ENCODE measurements around the gene RPS15A. TPM values are rescaled to one million over a fixed set of nuclear protein-coding genes. Genes with fewer than 3 reads are reported as not detected.

Gene RPS15A
- 1,454 and 3,996 TPM in 2 replicates for total RNA-seq

GRCh38 chr16:18789850-18790706, at the start of gene RPS15A:
Gene RPS15A (minus strand): TSS chr16:18790334. CDS start chr16:18789113, 1,221 bp downstream.
- DNase-seq: peak; percentile 98

DNA sequence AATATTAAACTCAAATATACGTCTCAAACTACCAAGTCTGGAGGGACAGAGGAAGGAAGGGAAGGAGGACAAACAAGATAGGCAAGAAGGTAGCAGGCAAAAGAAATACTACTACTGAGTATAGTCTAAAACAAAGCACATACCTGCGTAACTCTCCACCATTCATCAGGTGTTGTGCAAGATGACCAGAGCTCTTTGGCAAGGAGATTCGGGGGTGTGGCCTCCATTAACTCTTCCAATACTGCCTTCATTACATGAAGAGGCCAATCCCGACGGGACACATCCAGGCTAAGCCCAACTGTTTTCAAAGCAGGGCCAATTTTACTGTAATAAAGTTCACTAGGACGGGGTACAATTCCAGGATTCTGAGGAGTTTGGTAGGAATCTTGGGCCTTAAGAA, 49.4 kb upstream of the RPS15A start:
- no peak for DNase-seq

GRCh38 chr16:18836702-18837101, 46.6 kb upstream of the RPS15A start:
- DNase-seq: no peak

- no peak for DNase-seq
These were observed 44.7 kb upstream of the RPS15A start for GRCh38 chr16:18834864-18835263.

DNA sequence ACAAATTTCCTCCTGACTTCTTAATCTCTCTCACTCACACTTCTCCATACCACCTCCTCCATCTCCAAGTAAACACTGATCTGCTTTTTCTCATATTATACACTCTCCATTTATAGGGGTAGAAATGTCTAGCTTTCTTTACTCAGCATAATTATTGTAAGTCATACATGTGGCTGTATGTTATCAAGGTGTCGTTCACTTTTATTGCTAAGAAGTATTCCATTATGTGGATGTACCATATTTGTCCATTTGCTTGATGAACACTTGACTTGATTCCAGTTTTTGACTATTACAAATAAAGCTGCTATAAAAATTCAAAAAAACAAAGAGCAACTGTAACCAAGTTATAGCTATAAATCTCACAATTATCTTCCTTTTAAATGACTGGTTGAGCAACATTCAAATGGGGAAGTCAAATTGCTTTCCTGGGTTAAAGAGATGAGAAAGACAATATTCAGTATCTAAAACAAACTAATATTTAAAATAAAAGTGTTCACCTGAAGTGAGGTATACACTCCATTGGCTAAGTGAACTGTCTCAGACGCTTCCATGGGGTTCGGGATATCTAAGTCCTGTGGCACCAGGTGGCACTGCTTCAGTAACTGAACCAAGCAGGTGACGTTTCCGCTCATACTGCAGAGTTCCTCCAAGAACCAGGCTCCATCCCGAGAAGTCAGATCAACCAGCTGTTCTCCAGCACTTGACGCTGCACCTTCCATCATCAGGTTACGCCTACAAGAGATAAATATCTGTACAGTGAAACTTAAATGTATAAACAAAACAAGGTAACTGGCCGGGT, 43.8 kb upstream of the RPS15A start:
- no peak for DNase-seq

- no peak for DNase-seq
These were observed 42.5 kb upstream of the RPS15A start for GRCh38 chr16:18832613-18833012.

- no peak for DNase-seq
These were observed 41.9 kb upstream of the RPS15A start for GRCh38 chr16:18832006-18832405.

- DNase-seq: no peak
These were observed 39.1 kb upstream of the RPS15A start for GRCh38 chr16:18829251-18829650.

GRCh38 chr16:18827890-18828289, 37.8 kb upstream of the RPS15A start:
- no peak for DNase-seq

- DNase-seq: no peak
These were observed 26.2 kb upstream of the RPS15A start for GRCh38 chr16:18816286-18816685.

- no peak for DNase-seq
These were observed 21.8 kb upstream of the RPS15A start for GRCh38 chr16:18811925-18812324.

DNA sequence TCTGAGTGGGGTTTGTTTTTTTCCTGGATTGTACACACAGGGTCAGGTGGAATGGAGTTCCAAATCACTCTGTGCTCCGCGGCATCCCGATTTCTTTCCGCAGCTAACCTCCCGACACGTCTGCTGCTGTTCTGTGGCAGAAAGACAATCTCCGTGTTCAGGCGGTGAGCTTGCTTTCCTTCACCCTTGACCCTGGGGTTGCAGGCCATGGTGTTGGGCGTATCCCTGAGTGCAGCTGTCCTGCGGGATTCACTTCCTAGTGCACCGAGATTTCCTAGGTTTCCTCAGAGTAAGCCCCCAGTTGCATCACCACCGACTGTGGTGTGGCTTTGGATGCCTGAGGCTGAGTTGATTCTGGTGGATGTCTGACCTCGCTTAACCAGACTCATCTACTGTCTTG, 19.0 kb upstream of the RPS15A start:
- no peak for DNase-seq

GRCh38 chr16:18805257-18805773, 15.2 kb upstream of the RPS15A start:
- no peak for DNase-seq

- DNase-seq: peak; percentile 26
These were observed 14.4 kb upstream of the RPS15A start for GRCh38 chr16:18804540-18804939.

DNA sequence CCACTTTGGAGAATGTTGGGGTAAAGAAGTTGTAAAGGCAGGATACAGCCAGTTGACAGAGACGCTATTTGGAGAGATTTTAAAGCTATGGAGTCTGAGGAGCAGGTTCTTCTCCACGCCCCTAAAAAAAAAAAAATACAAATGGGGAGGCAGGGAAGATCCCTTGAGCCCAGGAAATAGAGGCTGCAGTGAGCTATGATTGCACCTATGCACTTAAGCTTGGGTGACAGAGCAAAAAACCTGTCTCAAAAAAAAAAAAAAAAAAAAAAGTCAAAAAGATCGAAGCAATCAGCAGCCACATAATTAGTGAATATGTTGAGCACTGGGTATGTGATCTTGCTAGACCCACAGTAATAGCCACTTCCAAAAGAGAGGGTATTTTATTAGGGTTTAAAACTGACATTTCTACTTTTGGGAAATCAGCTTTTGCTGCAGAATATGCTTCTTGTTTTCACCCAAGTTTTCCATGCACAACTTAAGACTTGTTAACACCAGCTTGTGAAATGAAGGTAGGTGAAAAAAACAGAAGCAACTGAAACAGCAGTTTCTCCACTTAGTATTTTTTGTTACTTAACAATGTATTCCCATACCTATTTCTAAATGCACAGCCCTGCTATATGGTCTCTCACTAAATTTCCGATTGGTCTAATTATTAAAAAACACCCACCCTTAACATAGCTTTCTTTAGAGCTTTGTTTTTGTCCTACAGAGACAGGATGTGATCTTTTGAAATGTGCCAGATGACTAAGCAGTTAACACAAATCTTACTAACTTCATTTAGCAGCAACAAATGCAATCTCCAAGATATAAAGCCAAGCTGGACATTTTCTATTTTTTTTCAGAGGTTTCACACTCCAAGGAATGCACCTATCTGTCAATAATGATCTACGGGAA, 13.7 kb upstream of the RPS15A start:
- DNase-seq: peak; percentile 82

- DNase-seq: no peak
These were observed 12.7 kb upstream of the RPS15A start for GRCh38 chr16:18802767-18803343.

GRCh38 chr16:18801145-18801972, 11.2 kb upstream of the RPS15A start, which contains the start of gene ARL6IP1:
Gene ARL6IP1 (minus strand): TSS chr16:18801549. CDS start chr16:18801466, 83 bp downstream.
- peak; percentile 100 for DNase-seq

GRCh38 chr16:18800775-18801144, 10.6 kb upstream of the RPS15A start:
- DNase-seq: peak; percentile 49

DNA sequence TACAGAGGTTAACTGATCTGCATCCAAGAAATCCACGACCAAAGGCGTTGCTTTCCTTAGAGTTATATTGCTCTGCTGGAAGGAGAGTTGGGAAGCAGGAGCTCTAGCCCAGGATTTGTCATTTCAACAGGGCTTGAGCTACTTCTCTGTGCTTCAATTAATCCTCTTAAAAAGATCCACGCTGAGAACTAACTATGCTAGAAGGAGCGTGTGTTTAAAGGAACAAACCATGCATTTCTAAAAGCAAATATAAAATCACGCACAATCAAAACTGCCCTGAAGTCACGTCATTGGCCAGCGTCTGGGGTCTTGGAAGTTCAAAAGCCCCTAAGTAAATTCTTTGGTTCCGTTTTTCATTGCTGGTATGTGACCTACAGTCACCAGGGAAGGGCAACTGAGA, 10.2 kb upstream of the RPS15A start:
- DNase-seq: no peak

- no peak for DNase-seq
These were observed 9.4 kb upstream of the RPS15A start for GRCh38 chr16:18799500-18799899.

- DNase-seq: peak; percentile 23
These were observed 7.6 kb upstream of the RPS15A start for GRCh38 chr16:18797746-18798145.

Data from dermis blood vessel endothelial cell (primary cell).